ENCODE data around the gene CPS1. TPM values are rescaled to one million over a fixed set of nuclear protein-coding genes. Genes with fewer than 3 reads are reported as not detected.

The CPS1 gene
- total and polyA plus RNA-seq, 8 donors, result 2.5 to 9.2 (median 7.3) TPM

GRCh38 chr2:210707900-210708299 lies 151.5 kb downstream of the CPS1 start:
- H3K36me3 ChIP-seq, result no peaks in the 10 kb centered on the region
- H3K9me3 ChIP-seq, result no peaks in the 10 kb centered on the region
- TF ChIP-seq CTCF (IDR thresholded peaks at IDR 0.05), result no peak
- no peak overlapping the region for H3K27ac ChIP-seq
- H3K4me3 ChIP-seq, result no peak overlapping the region
- no peaks in the 10 kb centered on the region for H3K4me1 ChIP-seq
- intact Hi-C loops (cut with DNase I), result no loop called here
- no peaks in the 10 kb centered on the region for H3K27me3 ChIP-seq
- no peak for DNase-seq
- ATAC-seq, result no peak

- no peaks in the 10 kb centered on the region for H3K27me3 ChIP-seq
- no peak overlapping the region for H3K27ac ChIP-seq
- TF ChIP-seq CTCF (IDR thresholded peaks at IDR 0.05), result no peak
- intact Hi-C loops (cut with DNase I), result no loop called here
- ATAC-seq (no peak), DNase-seq (no peak)
- no peaks in the 10 kb centered on the region for H3K4me1 ChIP-seq
- H3K36me3 ChIP-seq, result no peaks in the 10 kb centered on the region
- no peaks in the 10 kb centered on the region for H3K9me3 ChIP-seq
- H3K4me3 ChIP-seq, result no peak overlapping the region
Observed at GRCh38 chr2:210713122-210713521, 156.7 kb downstream of the CPS1 start.

- no peak for TF ChIP-seq CTCF (IDR thresholded peaks at IDR 0.05)
- Histone ChIP-seq H3K9me3 (no peaks in the 10 kb centered on the region), H3K4me3 (no peak overlapping the region), H3K27me3 (no peaks in the 10 kb centered on the region), H3K36me3 (no peaks in the 10 kb centered on the region), H3K27ac (no peak overlapping the region), H3K4me1 (no peaks in the 10 kb centered on the region)
- no peak for DNase-seq
- ATAC-seq, result no peak
- intact Hi-C loops (cut with DNase I), result no loop called here
Observed at GRCh38 chr2:210715560-210716082, 159.2 kb downstream of the CPS1 start.

GRCh38 chr2:210718503-210718902 lies 162.1 kb downstream of the CPS1 start:
- Histone ChIP-seq H3K27me3 (no peaks in the 10 kb centered on the region), H3K4me3 (no peak overlapping the region), H3K9me3 (no peaks in the 10 kb centered on the region), H3K27ac (no peak overlapping the region), H3K36me3 (no peaks in the 10 kb centered on the region), H3K4me1 (no peaks in the 10 kb centered on the region)
- TF ChIP-seq CTCF (IDR thresholded peaks at IDR 0.05), result no peak
- intact Hi-C loops (cut with DNase I), result no loop called here
- DNase-seq (no peak), ATAC-seq (no peak)

- no peak for DNase-seq
- no peak for TF ChIP-seq CTCF (IDR thresholded peaks at IDR 0.05)
- no peak for ATAC-seq
- Histone ChIP-seq H3K4me1 (no peaks in the 10 kb centered on the region), H3K27me3 (no peaks in the 10 kb centered on the region), H3K9me3 (no peaks in the 10 kb centered on the region), H3K4me3 (no peak overlapping the region), H3K36me3 (no peaks in the 10 kb centered on the region), H3K27ac (no peak overlapping the region)
- intact Hi-C loops (cut with DNase I), result no loop called here
Observed at GRCh38 chr2:210722092-210722491, 165.7 kb downstream of the CPS1 start.

Measured in left lung (tissue), 10 donors.